HG03457 (cell line): ENCODE measurements around the gene ZG16.

Source experiments
- ATAC-seq: cut with Tn5 transposase; IDR thresholded peaks from one replicate; pipeline ENCODE4 v1.9.1; 2021; ENCODE audit warnings: moderate number of reproducible peaks; ENCODE audit not compliant: unreplicated experiment

ZG16 gene

GRCh38 chr16:29820271-29820701 lies 42.2 kb downstream of the ZG16 start, which contains the start of gene MVP:
TSS of gene MVP (plus strand) at chr16:29820462. CDS start at chr16:29830550, 10,088 bp downstream.
- ATAC-seq = no peak

GRCh38 chr16:29820730-29821642 lies 42.9 kb downstream of the ZG16 start:
- no peak for ATAC-seq

DNA sequence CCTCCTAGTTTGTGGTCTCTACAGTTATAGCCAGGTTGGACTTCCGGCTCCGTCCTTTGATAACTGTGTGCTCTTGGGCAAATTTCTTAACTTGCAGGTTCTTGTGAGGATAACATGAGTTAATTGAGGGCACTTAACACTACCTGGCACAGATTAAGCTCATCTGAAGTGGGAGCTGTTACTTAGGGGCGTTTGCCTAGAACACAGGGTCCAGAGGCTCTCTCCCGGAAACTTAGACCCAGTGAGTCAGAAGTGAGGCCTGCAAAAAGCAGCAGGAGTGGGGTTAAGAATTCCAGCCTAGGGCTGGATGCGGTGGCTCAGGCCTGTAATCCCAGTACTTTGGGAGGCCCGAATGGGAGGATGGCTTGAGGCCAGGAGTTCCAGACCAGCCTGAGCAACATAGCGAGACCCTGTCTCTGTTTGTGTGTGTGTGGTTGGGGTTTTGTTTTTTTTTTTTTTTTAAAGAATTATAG lies 43.6 kb downstream of the ZG16 start:
- no peak for ATAC-seq

DNA sequence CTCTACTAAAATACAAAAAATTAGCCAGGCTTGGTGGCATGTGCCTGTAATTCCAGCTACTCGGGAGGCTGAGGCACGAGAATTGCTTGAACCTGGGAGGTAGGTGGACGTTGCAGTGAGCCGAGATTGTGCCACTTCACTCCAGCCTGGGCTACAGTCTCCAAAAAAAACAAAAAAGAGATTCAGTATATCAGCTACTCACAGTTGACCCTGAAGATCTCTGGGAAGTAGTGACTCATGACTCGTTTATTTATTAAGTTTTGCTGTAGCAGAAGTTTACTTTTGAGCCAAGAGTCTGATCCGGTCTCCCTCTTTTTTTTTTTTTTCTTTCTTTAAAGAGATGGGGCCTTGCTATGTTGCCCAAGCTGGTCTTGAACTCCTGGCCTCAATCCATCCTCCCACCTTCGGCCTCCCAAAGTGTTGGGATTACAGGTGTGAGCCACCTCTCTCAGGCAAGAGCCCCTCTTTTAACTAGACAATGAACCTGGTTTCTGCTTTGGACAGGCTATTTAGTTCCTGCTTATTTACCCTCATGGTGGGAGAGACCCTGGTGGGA lies 46.6 kb downstream of the ZG16 start:
- ATAC-seq = no peak

- no peak for ATAC-seq
Observed at GRCh38 chr16:29825145-29826044, 47.3 kb downstream of the ZG16 start.

- ATAC-seq = no peak
Observed at GRCh38 chr16:29826342-29826695, 48.3 kb downstream of the ZG16 start.

DNA sequence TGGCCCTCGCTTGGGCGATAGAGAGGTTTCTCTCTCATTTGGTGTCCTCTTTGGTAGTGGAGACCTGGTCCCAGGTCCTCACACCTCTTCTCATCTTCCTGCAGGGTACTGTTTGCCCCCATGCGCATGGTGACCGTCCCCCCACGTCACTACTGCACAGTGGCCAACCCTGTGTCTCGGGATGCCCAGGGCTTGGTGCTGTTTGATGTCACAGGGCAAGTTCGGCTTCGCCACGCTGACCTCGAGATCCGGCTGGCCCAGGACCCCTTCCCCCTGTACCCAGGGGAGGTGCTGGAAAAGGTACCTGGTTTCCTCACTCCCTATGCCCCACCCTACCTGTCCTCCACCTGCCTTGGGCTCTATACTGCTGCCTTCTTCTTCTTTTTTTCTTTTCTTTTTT lies 52.7 kb downstream of the ZG16 start:
- no peak for ATAC-seq

- ATAC-seq = no peak
Observed at GRCh38 chr16:29831490-29831889, 53.4 kb downstream of the ZG16 start.
